Activated T-helper 1 cell treated with anti-CD3 and anti-CD28 coated beads, Interleukin-12 subunit alpha, Interleukin-12 subunit beta, Interleukin-2, Interleukin-4 antibody, amounts not matched to agents 30 ng/mL and 10 ng/mL and 1 ng/mL, durations not matched to agents 14 hours and 24 hours and 36 hours (primary cell): ENCODE data around the gene LRRC43. TPM values are rescaled to one million over a fixed set of nuclear protein-coding genes. Genes with fewer than 3 reads are reported as not detected.

Experiments used
- DNase-seq: peaks from one replicate; pipeline ENCODE4 v3.0.0; 2021; ENCODE audit warnings: low spot score
- H3K27ac Mint-ChIP-seq: one replicate; pipeline ENCODE4 v1.8.0; 2021; ENCODE audit warnings: mild to moderate bottlenecking, mixed read lengths
- H3K27me3 Mint-ChIP-seq: one replicate; pipeline ENCODE4 v1.8.0; 2022; ENCODE audit warnings: mild to moderate bottlenecking, moderate library complexity, mixed read lengths; ENCODE audit not compliant: insufficient read depth
- H3K36me3 Mint-ChIP-seq: one replicate; pipeline ENCODE4 v1.8.0; 2021; ENCODE audit warnings: low read depth, mixed read lengths
- H3K4me1 Mint-ChIP-seq: one replicate; pipeline ENCODE4 v1.8.0; 2021; ENCODE audit warnings: low read depth, mixed read lengths
- H3K4me3 Mint-ChIP-seq: one replicate; pipeline ENCODE4 v1.8.0; 2021; ENCODE audit warnings: mild to moderate bottlenecking, moderate library complexity, mixed read lengths
- H3K9me3 Mint-ChIP-seq: one replicate; pipeline ENCODE4 v1.8.0; 2021; ENCODE audit warnings: mixed read lengths
- intact Hi-C: fragments of 100-400 bp; cut with micrococcal nuclease; formaldehyde crosslinking; loops from one replicate; pipeline ENCODE4 v1.15.1; 2024
- total RNA-seq: library from RNA; stranded (reverse); gene quantifications from 2 replicates; pipeline ENCODE4 v1.2.3, GENCODE V29; 2022

Gene LRRC43
- total RNA-seq, 1 donor from 2014 or later, result 0.26 TPM

DNA sequence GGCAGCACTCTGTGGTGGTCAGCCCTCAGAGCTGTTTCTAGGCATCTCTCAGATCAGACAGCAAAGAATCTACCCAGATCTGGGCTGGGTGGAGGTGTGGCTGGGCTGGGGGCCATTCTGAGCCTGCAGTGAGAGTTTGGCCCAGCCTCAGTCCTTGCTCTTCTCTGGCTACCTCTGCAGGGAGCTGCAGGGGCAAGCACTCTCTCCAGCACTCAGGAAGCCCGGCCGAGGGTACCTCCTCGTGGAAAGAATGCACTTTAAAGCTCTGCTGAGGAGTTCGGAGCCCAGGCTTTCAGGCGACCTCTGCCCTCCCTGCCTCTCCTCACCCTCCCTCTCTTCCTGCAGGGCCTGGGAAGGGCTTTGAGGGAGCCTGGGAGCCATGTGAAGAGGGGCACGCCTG is 40.1 kb upstream of the LRRC43 start:
- no peaks in the 10 kb centered on the region for H3K4me1 Mint-ChIP-seq
- no peak overlapping the region for H3K27ac Mint-ChIP-seq
- peaks cover 10% of the 10 kb centered on the region for H3K36me3 Mint-ChIP-seq
- DNase-seq, result no peak
- H3K27me3 Mint-ChIP-seq, result no peaks in the 10 kb centered on the region
- intact Hi-C loops, result no loop called here
- H3K4me3 Mint-ChIP-seq, result no peak overlapping the region
- no peaks in the 10 kb centered on the region for H3K9me3 Mint-ChIP-seq

DNA sequence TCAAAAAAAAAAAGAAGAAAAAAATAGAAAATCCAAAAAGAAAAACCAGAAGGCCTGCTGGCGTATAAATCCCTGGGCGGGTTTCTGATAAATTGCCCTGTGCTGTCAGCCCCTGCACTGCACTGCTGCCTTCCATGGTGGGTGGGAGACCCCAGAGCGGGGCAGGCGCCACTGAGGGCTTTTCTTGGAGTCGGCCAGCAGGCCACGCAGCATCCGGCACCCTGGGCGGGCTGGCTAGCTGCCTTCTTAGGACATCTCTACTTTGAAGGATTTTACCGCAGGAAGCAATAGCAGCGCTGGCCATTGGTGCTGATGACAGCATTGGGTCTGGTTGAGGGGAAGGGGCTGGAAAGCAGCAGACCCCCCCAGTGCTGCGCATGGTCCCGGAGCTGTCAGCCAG is 38.0 kb upstream of the LRRC43 start:
- intact Hi-C loops, result no loop called here
- no peak for DNase-seq
- H3K4me3 Mint-ChIP-seq, result no peak overlapping the region
- no peaks in the 10 kb centered on the region for H3K4me1 Mint-ChIP-seq
- H3K27me3 Mint-ChIP-seq, result no peaks in the 10 kb centered on the region
- no peak overlapping the region for H3K27ac Mint-ChIP-seq
- H3K36me3 Mint-ChIP-seq, result peaks cover 10% of the 10 kb centered on the region
- no peaks in the 10 kb centered on the region for H3K9me3 Mint-ChIP-seq

DNA sequence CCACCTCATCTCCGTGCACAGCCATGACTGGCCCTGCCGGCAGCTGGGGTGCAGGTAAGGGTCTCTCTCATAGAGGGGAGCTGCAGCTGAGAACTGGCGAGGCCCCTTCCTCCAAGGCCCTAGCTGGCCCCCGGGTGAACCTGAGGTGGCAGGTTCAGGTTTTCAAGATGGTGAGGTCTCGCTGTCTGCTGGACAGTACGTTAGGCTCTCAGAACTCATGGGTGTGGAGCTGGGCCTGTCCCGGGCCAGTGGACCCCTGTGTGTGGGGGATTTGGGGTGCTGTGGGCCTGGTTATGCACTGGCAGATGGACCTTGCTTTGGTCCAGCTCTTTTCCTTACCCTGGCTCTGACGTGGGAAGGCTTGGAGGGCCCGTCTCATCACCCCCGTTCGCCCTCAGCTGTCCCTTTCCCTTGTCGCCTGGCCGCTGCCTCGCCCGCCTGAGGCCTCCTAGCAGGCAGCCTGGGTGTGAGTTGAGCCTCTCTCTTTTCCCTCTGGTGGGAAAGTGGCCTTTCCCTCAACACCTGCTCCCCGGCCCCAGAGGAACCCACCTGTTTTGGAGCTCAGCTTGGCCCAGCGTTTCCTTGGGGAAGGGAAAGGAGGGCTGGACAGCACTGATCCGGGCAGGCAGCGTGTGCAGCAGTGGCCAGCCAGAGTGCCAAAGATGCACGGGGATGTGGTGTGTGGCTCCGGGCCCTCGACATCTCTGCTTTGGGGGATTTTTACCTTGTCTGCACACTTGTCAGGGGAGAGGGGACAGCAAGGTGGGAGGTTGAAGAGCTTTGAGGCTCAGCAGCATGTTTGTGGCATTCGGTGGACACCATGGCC is 37.2 kb upstream of the LRRC43 start:
- Mint-ChIP-seq H3K27ac (no peak overlapping the region), H3K36me3 (peaks cover 7% of the 10 kb centered on the region), H3K4me1 (no peaks in the 10 kb centered on the region), H3K27me3 (peaks cover 2% of the 10 kb centered on the region), H3K9me3 (no peaks in the 10 kb centered on the region), H3K4me3 (no peak overlapping the region)
- intact Hi-C loops, result no loop called here
- no peak for DNase-seq

DNA sequence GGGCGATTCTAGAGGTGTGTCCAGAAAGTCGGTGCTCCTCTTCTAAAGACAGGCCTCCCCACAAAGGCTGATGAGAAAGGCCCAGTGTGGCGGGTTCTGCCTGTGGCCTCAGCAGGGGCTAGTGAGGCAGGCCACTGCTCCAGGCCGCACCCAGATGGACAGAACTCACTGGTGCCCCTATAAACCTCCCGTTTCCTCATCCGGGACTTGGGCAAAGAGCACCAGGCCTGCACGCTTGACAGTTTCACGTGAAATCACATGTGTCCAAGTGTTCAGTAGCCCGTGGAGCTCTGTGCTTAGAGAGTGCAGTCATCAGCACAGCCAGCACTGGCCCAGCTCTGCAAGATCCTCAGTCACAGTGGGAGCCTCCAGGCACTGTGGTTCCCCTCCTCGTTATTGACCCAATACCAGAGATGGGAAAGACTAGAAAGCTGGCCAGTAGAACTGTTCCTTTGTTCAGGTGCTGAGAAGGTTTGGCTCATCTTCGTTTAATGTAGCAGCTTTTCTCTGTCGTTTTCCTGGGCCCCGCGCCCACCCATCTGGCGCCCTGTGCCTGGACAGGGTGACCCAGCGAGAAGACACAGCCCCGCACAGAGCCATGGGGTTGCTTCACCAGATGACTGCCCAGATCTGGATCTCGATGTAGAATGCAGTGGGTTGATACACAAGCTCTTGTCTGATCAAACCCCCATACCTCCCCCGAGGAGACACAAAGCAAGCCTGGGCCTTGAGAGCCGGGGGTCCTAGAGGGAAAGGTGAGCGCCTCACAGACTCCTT is 35.2 kb upstream of the LRRC43 start:
- H3K4me3 Mint-ChIP-seq, result no peak overlapping the region

GRCh38 chr12:122148657-122149056 is 34.3 kb upstream of the LRRC43 start:
- Mint-ChIP-seq H3K4me3 (no peak overlapping the region), H3K27me3 (peaks cover 4% of the 10 kb centered on the region), H3K9me3 (no peaks in the 10 kb centered on the region), H3K36me3 (peaks cover 5% of the 10 kb centered on the region), H3K27ac (no peak overlapping the region), H3K4me1 (no peaks in the 10 kb centered on the region)
- no peak for DNase-seq
- intact Hi-C loops, result no loop called here

More for the DNA sequence above, 35.2 kb upstream of the LRRC43 start:
- intact Hi-C loops, result no loop called here
- Mint-ChIP-seq H3K27ac (no peak overlapping the region), H3K36me3 (peaks cover 5% of the 10 kb centered on the region), H3K27me3 (peaks cover 2% of the 10 kb centered on the region), H3K4me1 (no peaks in the 10 kb centered on the region), H3K9me3 (no peaks in the 10 kb centered on the region)
- no peak for DNase-seq

DNA sequence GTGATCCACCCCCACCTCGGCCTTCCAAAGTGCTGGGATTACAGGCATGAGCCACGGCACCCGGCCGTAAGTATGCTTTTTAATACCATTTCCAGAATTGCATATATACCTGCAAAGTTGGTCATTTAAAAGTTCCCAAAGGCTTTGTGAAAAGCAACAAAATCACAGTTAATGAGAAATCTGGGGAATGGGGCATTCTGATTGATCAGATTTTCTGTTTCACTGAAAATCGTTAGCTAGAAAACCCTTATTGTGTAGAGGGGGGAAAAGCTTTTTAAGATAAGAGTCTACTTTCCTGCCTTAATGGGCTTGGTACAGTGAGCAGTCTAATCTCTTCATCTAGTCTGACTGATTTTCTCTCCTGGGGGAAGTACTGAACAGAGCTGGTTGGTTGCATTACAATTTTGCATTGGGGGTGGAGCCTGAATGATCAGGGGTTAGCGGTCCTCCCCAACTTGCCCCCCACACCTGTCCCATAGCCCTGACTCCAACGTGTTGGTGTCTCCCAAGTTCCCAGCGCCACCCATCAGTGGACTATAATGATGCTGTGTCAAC is 32.7 kb upstream of the LRRC43 start:
- no peak for DNase-seq
- no peaks in the 10 kb centered on the region for H3K36me3 Mint-ChIP-seq
- H3K4me1 Mint-ChIP-seq, result no peaks in the 10 kb centered on the region
- no peaks in the 10 kb centered on the region for H3K9me3 Mint-ChIP-seq
- H3K27ac Mint-ChIP-seq, result no peak overlapping the region
- peaks cover 4% of the 10 kb centered on the region for H3K27me3 Mint-ChIP-seq
- no peak overlapping the region for H3K4me3 Mint-ChIP-seq
- intact Hi-C loops, result no loop called here

DNA sequence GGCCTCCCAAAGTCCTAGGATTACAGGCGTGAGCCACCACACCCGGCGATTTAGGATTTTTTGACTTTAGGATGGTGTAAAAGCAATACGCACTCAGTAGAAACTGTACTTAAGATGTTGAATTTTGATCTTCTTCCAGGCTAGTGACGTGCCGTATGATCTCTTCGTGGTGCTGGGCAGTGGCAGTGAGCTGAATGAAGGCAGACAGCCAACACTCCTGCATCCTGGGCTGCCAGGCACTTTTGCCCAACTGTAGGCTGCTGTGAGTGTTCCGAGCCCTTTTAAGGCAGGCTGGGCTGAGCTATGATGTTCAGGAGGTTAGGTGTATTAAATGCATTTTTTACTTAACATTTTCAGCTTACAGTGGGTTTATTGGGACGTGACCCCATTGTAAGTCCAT is 30.2 kb upstream of the LRRC43 start:
- no peak overlapping the region for H3K4me3 Mint-ChIP-seq
- no peaks in the 10 kb centered on the region for H3K9me3 Mint-ChIP-seq
- H3K4me1 Mint-ChIP-seq, result no peaks in the 10 kb centered on the region
- no peaks in the 10 kb centered on the region for H3K36me3 Mint-ChIP-seq
- DNase-seq, result no peak
- peaks cover 7% of the 10 kb centered on the region for H3K27me3 Mint-ChIP-seq
- H3K27ac Mint-ChIP-seq, result no peak overlapping the region
- intact Hi-C loops, result no loop called here

DNA sequence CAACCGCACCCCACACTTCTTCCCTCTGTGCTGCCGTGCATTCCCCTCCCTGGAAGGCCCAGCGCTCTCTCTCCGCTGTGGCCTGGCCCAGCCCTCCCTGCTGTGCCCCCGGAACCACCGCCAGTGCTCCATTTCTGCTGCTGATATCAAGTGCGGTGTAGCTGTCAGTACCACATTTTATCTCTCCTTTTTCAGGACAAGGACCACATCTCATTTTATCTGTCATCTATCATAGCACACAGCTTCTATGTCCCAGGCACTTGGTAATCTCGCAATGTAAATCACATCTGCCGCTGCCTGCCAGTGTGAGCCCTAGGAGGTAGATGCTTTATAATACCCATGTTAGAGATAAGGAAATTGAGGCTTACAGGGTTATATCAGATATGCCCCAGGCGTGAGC is 27.2 kb upstream of the LRRC43 start:
- H3K27me3 Mint-ChIP-seq, result peaks cover 4% of the 10 kb centered on the region
- H3K36me3 Mint-ChIP-seq, result no peaks in the 10 kb centered on the region
- intact Hi-C loops, result no loop called here
- no peak overlapping the region for H3K27ac Mint-ChIP-seq
- H3K9me3 Mint-ChIP-seq, result no peaks in the 10 kb centered on the region
- no peaks in the 10 kb centered on the region for H3K4me1 Mint-ChIP-seq
- H3K4me3 Mint-ChIP-seq, result no peak overlapping the region
- no peak for DNase-seq

GRCh38 chr12:122158700-122159285 is 24.1 kb upstream of the LRRC43 start:
- H3K36me3 Mint-ChIP-seq, result no peaks in the 10 kb centered on the region
- peaks cover 3% of the 10 kb centered on the region for H3K27me3 Mint-ChIP-seq
- no peak for DNase-seq
- H3K4me3 Mint-ChIP-seq, result no peak overlapping the region
- H3K4me1 Mint-ChIP-seq, result peaks cover 19% of the 10 kb centered on the region
- intact Hi-C loops, result no loop called here
- no peaks in the 10 kb centered on the region for H3K9me3 Mint-ChIP-seq
- H3K27ac Mint-ChIP-seq, result no peak overlapping the region

GRCh38 chr12:122159882-122160281 is 23.0 kb upstream of the LRRC43 start:
- H3K27me3 Mint-ChIP-seq, result peaks cover 3% of the 10 kb centered on the region
- H3K4me3 Mint-ChIP-seq, result no peak overlapping the region
- DNase-seq, result no peak
- intact Hi-C loops, result loop anchor here (1.0 to 2.0 kb wide), 2 partner anchors 15 to 31 kb away; partner anchors contain the start of gene IL31
- H3K27ac Mint-ChIP-seq, result no peak overlapping the region
- H3K9me3 Mint-ChIP-seq, result no peaks in the 10 kb centered on the region
- H3K36me3 Mint-ChIP-seq, result no peaks in the 10 kb centered on the region
- peaks cover 21% of the 10 kb centered on the region for H3K4me1 Mint-ChIP-seq

DNA sequence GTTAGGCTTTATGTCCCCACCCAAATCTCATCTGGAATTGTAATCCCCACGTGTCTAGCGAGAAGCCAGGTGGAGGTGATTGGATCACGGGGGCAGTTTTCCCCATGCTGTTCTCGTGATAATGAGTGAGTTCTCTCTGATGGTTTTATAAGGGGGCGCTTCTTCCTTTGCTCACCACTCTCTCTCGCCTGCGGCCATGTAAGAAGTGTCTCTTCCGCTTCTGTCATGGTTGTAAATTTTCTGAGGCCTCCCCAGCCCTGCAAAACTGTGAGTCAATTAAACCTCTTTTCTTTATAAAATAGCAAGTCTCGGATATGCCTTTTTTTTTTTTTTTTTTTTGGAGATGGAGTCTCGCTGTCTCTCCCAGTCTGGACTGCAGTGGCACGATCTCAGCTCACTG is 22.2 kb upstream of the LRRC43 start:
- H3K4me1 Mint-ChIP-seq, result peaks cover 25% of the 10 kb centered on the region
- H3K27me3 Mint-ChIP-seq, result peaks cover under 1% of the 10 kb centered on the region
- no peak overlapping the region for H3K27ac Mint-ChIP-seq
- H3K36me3 Mint-ChIP-seq, result no peaks in the 10 kb centered on the region
- no peak for DNase-seq
- intact Hi-C loops, result loop anchor here (1.0 to 2.0 kb wide), 2 partner anchors 14 to 31 kb away; partner anchors contain the start of gene IL31
- no peak overlapping the region for H3K4me3 Mint-ChIP-seq
- no peaks in the 10 kb centered on the region for H3K9me3 Mint-ChIP-seq

DNA sequence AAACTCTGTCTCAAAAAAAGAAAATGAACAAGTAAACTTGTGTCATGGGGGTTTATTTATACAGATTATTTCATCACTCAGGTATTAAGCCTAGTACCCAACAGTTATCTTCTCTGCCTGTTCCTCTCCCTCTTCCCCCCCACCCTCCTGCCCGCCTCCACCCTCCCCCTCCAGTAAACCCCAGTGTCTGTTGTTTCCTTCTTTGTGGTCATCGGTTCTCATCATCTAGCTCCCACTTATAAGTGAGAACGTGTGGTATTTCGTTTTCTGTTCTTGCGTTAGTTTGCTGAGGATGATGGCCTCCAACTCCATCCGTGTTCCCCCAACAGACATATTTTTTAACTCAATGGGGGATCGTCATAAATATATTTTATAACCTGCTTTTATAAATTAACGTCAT is 21.2 kb upstream of the LRRC43 start:
- peaks cover 29% of the 10 kb centered on the region for H3K4me1 Mint-ChIP-seq
- no peaks in the 10 kb centered on the region for H3K36me3 Mint-ChIP-seq
- DNase-seq, result no peak
- H3K9me3 Mint-ChIP-seq, result no peaks in the 10 kb centered on the region
- intact Hi-C loops, result loop anchor here (2.0 kb wide), 1 partner anchor 13 kb away; the partner anchor contains the start of gene IL31
- H3K27ac Mint-ChIP-seq, result peak overlapping the region; percentile 27
- no peaks in the 10 kb centered on the region for H3K27me3 Mint-ChIP-seq
- H3K4me3 Mint-ChIP-seq, result no peak overlapping the region

DNA sequence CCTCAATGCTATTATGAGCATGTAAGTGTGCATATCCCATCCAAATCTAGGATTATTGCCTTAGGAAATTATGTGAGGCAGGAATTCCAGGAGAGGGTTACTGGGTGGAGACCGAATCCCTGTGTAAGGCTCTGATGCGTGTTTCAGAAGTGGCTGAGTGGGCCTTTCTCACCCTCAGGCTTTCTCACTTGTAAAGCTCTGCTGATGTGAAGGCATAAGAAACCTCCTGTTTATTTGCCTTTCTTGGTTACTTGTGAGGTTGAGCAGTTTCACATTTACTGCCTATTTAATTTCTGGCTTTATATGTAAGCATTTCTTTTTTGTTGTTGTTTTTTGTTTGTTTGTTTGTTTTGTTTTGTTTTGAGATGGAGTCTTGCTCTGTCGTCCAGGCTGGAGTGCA is 19.9 kb upstream of the LRRC43 start:
- Mint-ChIP-seq H3K27me3 (no peaks in the 10 kb centered on the region), H3K27ac (no peak overlapping the region), H3K4me3 (no peak overlapping the region), H3K9me3 (no peaks in the 10 kb centered on the region), H3K4me1 (peaks cover 36% of the 10 kb centered on the region), H3K36me3 (no peaks in the 10 kb centered on the region)
- intact Hi-C loops, result no loop called here
- DNase-seq, result no peak
